Astrocyte (in vitro differentiated cells and primary cell): ENCODE data around the gene TRIM59.

Source experiments
- EZH2 ChIP-seq: IDR thresholded peaks from 2 replicates; pipeline ENCODE4 v1.6.1; 2012; ENCODE audit warnings: mild to moderate bottlenecking, low read length, inconsistent platforms; ENCODE audit not compliant: insufficient read depth
- TF ChIP-seq, protein P1 (sequence below): IDR thresholded peaks from 2 replicates; pipeline ENCODE4 v1.5.1; 2011; ENCODE audit warnings: low read depth, mild to moderate bottlenecking, inconsistent platforms, low read length, moderate library complexity; ENCODE audit not compliant: insufficient read depth

DNA sequence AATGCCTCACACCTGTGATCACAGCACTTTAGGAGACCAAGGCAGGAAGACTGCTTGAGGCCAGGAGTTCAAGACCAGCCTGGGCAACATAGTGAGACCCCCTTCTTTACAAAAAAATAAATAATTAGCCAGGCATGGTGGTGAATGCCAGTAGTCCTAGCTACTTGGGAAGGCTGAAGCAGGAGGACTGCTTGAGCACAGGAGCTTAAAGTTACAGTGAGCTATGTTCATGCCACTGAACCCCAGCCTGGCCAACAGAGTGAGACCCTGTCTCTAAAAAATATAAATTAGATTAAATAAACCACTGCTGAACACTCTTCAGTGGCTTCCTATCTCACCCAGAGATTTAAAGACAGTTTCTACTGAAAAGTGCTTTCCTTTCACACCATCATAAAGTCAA is 56.8 kb downstream of the TRIM59 start:
- TF ChIP-seq, protein P1, sequence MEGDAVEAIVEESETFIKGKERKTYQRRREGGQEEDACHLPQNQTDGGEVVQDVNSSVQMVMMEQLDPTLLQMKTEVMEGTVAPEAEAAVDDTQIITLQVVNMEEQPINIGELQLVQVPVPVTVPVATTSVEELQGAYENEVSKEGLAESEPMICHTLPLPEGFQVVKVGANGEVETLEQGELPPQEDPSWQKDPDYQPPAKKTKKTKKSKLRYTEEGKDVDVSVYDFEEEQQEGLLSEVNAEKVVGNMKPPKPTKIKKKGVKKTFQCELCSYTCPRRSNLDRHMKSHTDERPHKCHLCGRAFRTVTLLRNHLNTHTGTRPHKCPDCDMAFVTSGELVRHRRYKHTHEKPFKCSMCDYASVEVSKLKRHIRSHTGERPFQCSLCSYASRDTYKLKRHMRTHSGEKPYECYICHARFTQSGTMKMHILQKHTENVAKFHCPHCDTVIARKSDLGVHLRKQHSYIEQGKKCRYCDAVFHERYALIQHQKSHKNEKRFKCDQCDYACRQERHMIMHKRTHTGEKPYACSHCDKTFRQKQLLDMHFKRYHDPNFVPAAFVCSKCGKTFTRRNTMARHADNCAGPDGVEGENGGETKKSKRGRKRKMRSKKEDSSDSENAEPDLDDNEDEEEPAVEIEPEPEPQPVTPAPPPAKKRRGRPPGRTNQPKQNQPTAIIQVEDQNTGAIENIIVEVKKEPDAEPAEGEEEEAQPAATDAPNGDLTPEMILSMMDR: no peak
- TF ChIP-seq EZH2: no peak
